Astrocyte (in vitro differentiated cells and primary cell): ENCODE data around the gene BYSL. TPM values are rescaled to one million over a fixed set of nuclear protein-coding genes. Genes with fewer than 3 reads are reported as not detected.

Source experiments
- DNase-seq: peaks from one replicate; pipeline ENCODE4 v3.0.0-alpha.2; 2010; ENCODE audit warnings: low read depth
- FAIRE-seq: peaks from 2 replicates; lab custom pipeline; 2011; peaks lifted over from hg19 to GRCh38; lab: Jason Lieb, UNC
- H2AFZ ChIP-seq: 2 replicates; pipeline ENCODE4 v1.6.0; 2012; ENCODE audit warnings: low read depth, low read length, inconsistent platforms
- H3K27ac ChIP-seq: 2 replicates; pipeline ENCODE4 v1.5.1; 2011; ENCODE audit warnings: low read depth, low read length, inconsistent platforms
- H3K27me3 ChIP-seq: 2 replicates; pipeline ENCODE4 v1.6.0; 2011; ENCODE audit warnings: low read length, inconsistent platforms; ENCODE audit not compliant: insufficient read depth
- H3K36me3 ChIP-seq: 2 replicates; pipeline ENCODE4 v1.5.1; 2011; ENCODE audit warnings: low read length, inconsistent platforms; ENCODE audit not compliant: insufficient read depth
- H3K4me1 ChIP-seq: 2 replicates; pipeline ENCODE4 v1.5.1; 2011; ENCODE audit warnings: low read length, inconsistent platforms; ENCODE audit not compliant: insufficient read depth
- H3K4me2 ChIP-seq: 2 replicates; pipeline ENCODE4 v1.6.0; 2012; ENCODE audit warnings: low read length, inconsistent platforms
- H3K4me3 ChIP-seq: 2 replicates; pipeline ENCODE4 v1.5.1; 2011; ENCODE audit warnings: low read depth, mild to moderate bottlenecking, low read length, inconsistent platforms; ENCODE audit not compliant: insufficient read depth
- H3K79me2 ChIP-seq: 2 replicates; pipeline ENCODE4 v1.6.0; 2012; ENCODE audit warnings: mild to moderate bottlenecking, low read length, inconsistent platforms; ENCODE audit not compliant: insufficient read depth
- H3K9ac ChIP-seq: 2 replicates; pipeline ENCODE4 v1.6.0; 2012; ENCODE audit warnings: mild to moderate bottlenecking, low read length, inconsistent platforms
- H3K9me3 ChIP-seq: 2 replicates; pipeline ENCODE4 v1.5.1; 2012; ENCODE audit warnings: low read depth, mild to moderate bottlenecking, low read length, inconsistent platforms; ENCODE audit not compliant: insufficient read depth
- H4K20me1 ChIP-seq: 2 replicates; pipeline ENCODE4 v1.6.0; 2012; ENCODE audit warnings: low read length, inconsistent platforms; ENCODE audit not compliant: insufficient read depth
- H3K27ac Mint-ChIP-seq: one replicate; pipeline ENCODE4 v1.8.0; 2021; ENCODE audit warnings: mild to moderate bottlenecking, mixed read lengths; ENCODE audit not compliant: unreplicated experiment
- H3K27me3 Mint-ChIP-seq: one replicate; pipeline ENCODE4 v1.8.0; 2021; ENCODE audit warnings: low read depth, mixed read lengths; ENCODE audit not compliant: unreplicated experiment
- H3K36me3 Mint-ChIP-seq: one replicate; pipeline ENCODE4 v1.8.0; 2021; ENCODE audit warnings: low read depth, mixed read lengths; ENCODE audit not compliant: unreplicated experiment
- H3K4me1 Mint-ChIP-seq: one replicate; pipeline ENCODE4 v1.8.0; 2021; ENCODE audit warnings: low read depth, mixed read lengths; ENCODE audit not compliant: unreplicated experiment
- H3K4me3 Mint-ChIP-seq: one replicate; pipeline ENCODE4 v1.8.0; 2021; ENCODE audit warnings: mild to moderate bottlenecking, moderate library complexity, mixed read lengths; ENCODE audit not compliant: unreplicated experiment
- H3K9me3 Mint-ChIP-seq: one replicate; pipeline ENCODE4 v1.8.0; 2021; ENCODE audit warnings: mild to moderate bottlenecking, mixed read lengths; ENCODE audit not compliant: unreplicated experiment
- CTCF ChIP-seq: IDR thresholded peaks from 2 replicates; pipeline ENCODE4 v1.5.1; 2011; ENCODE audit warnings: low read depth, mild to moderate bottlenecking, inconsistent platforms, low read length, moderate library complexity; ENCODE audit not compliant: insufficient read depth
- EZH2 ChIP-seq: IDR thresholded peaks from 2 replicates; pipeline ENCODE4 v1.6.1; 2012; ENCODE audit warnings: mild to moderate bottlenecking, low read length, inconsistent platforms; ENCODE audit not compliant: insufficient read depth
- total RNA-seq: library from RNA; stranded (reverse); gene quantifications from 2 replicates; pipeline ENCODE4 v1.2.1, GENCODE V29; 2021

BYSL gene
- total RNA-seq, 1 donor from 2014 or later, result 41.2 TPM

DNA sequence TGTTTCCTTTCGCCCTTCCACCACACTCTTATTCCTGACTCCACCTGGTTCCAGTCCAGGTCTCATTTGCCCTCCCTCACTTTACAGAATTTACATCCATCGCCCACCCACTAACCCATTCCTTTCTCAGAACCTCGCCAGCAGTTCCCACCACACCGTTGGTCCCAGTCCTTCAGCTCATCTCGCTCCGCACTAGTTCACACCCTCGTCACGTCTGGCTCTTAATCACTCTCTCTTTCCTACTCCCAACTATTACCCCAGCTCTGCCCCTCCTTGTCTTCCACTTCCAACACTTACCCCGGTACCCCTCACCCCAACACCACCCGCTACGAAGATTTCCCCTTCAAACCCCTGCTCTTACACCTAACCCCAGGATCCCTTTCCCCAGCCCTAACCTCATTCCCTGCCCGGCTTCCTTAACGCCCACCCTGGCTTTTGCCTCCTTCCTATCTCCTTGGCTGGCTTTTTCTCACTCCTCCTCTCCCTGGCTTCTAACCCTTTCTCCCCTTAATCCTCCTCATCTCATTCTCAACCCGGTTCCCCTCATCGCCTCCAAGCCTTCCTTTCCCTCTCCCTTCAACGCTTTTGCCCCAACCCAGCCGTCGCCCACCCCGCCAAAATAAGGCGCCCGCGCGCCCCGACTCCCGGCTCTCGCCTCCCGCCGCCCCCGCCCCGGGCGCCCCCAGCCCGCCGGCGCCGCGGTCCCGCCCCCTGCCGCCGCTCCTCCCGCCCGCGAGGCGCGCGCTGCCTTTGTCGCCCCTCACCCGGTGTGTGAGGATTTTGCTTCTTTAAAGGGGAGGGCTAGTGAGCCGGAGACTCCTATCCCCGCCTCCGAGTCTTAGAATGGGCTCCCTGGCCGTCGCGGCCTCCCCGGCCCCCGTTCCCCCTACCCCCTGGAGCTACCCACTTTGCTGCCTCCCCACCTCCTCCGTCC, 26.7 kb upstream of the BYSL start:
- Histone ChIP-seq H3K27me3 (peaks cover 4% of the 10 kb centered on the region), H3K4me3 (peak overlapping the region; percentile 79), H3K36me3 (no peaks in the 10 kb centered on the region), H3K27ac (no peak overlapping the region), H3K9ac (peak overlapping the region; percentile 89), H3K4me2 (peak overlapping the region; percentile 100), H3K4me1 (peaks cover 12% of the 10 kb centered on the region), H3K79me2 (no peaks in the 10 kb centered on the region), H2AFZ (peak overlapping the region; percentile 68), H4K20me1 (peaks cover 10% of the 10 kb centered on the region), H3K9me3 (no peaks in the 10 kb centered on the region)
- Mint-ChIP-seq H3K4me1 (peaks cover 4% of the 10 kb centered on the region), H3K9me3 (no peaks in the 10 kb centered on the region), H3K27me3 (no peaks in the 10 kb centered on the region), H3K36me3 (no peaks in the 10 kb centered on the region), H3K4me3 (peak overlapping the region; percentile 81), H3K27ac (no peak overlapping the region)
- TF ChIP-seq EZH2, result no peak
- no peak for TF ChIP-seq CTCF
- FAIRE-seq, result no peak
- DNase-seq, result peak; percentile 11

DNA sequence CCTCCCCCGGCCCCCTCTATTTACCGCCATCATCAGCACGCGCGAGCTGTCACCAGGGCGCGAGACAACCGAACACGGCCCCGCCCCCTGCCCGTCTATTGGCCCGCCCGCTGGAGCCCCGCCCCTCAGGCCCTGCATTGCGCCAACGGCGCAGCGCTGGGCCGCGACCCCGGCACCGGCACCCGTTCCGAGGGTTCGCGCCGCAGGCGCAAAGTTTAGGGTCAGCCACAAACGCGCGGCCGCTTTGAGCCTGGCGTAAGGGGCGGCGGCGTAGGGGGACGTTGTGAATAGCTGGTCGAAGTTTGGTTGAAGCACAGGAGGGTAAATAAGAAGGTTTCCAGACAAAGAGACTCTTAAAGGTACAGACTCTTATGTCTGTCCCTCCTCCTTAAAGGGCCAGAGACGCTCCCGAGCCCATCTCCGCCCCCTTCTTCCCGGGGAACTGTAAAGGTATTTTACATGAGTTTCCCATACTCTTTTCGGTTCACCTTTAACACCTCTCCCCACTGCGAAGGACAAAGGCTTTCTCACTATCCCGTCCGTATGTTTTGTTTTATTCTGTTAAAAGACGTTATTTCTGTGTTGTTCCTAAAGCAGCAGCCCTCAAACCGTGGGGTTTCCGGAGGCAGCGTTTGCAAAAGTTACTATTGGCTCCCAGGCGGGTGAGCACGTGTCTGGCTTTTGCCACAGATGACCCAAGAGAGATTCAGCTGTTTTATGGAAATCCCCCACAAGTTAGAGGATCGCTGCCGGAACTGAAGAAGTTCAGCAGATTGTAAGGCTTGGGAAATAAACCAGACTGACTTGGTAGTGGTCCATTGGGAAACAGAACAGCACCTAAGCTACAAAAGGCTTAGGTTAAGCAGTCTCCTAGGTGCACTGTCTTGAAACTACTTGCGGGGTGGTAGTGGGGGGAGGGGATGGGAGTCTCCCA, 25.7 kb upstream of the BYSL start, which contains the start of gene USP49:
Gene USP49, minus strand, starts transcription at position 76 of the 934 bp plus-strand sequence. CDS start 88,392 bp downstream, outside the sequence.
- H2AFZ ChIP-seq, result peak within 1 kb of the TSS; percentile 88
- H3K79me2 ChIP-seq, result no peaks in the 10 kb centered on the region
- H3K36me3 ChIP-seq, result no peaks in the 10 kb centered on the region
- H3K27me3 ChIP-seq, result peaks cover 4% of the 10 kb centered on the region
- peak within 1 kb of the TSS; percentile 13 for H3K27ac Mint-ChIP-seq
- H3K4me2 ChIP-seq, result peak within 1 kb of the TSS; percentile 100
- peak within 1 kb of the TSS; percentile 79 for H3K4me3 ChIP-seq
- peaks cover 4% of the 10 kb centered on the region for H3K4me1 Mint-ChIP-seq
- TF ChIP-seq CTCF, result no peak
- TF ChIP-seq EZH2, result no peak
- H3K4me1 ChIP-seq, result peaks cover 12% of the 10 kb centered on the region
- no peak for FAIRE-seq
- H3K27me3 Mint-ChIP-seq, result no peaks in the 10 kb centered on the region
- DNase-seq, result peak; percentile 51
- H4K20me1 ChIP-seq, result peaks cover 10% of the 10 kb centered on the region
- H3K9me3 ChIP-seq, result no peaks in the 10 kb centered on the region
- peak within 1 kb of the TSS; percentile 73 for H3K27ac ChIP-seq
- H3K4me3 Mint-ChIP-seq, result peak within 1 kb of the TSS; percentile 81
- H3K36me3 Mint-ChIP-seq, result no peaks in the 10 kb centered on the region
- H3K9ac ChIP-seq, result peak within 1 kb of the TSS; percentile 89
- H3K9me3 Mint-ChIP-seq, result no peaks in the 10 kb centered on the region
